ENCODE data around the gene NEU2. TPM values are rescaled to one million over a fixed set of nuclear protein-coding genes. Genes with fewer than 3 reads are reported as not detected.

Gene NEU2
- total RNA-seq, 3 donors from 2014 or later (not counting 1 experiment from before 2014, with no cell fraction given): not detected

DNA sequence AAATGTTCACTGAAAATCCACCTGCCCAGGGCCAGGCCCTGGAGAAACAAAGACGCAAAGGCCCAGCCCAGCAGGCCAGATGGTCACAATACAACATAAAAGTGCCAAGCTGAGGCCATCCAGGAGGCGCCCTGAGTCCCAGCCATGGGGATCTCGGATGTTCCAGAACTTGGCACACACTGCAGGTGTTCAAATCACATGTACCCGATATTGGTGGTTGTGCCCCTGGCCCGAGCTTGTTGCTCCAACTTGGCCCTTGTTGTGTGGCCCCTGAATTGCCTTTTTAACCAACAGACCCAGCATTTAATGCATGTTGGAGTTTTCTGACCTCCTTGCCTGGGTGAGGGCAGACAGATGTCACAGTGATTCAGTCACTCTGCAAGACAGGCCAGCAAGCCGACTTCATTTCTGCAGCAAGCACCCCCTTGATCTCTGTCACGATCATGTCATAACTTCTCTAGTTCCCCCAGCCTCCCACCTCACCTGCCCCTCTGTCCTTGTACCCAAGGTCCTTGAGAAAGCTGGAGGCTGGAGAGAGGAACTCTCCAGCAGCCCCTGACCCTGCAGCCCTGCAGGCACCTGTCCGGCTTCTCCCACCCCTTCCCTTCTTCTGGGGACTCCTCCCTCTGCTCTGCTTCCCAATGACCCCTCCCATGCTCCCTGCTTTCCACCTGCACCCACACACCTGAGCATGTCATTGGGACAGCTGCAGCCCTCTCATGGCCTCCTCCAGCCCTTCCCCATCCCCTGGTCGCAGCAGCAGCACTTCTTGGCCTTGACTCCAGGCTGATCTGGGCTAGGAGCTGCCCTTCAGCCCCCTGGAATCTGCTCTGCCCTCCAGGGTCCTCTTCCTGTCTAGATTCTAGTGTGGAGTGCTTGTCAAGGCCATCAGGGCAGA, 28.6 kb upstream of the NEU2 start:
- no peaks in the 10 kb centered on the region for H3K9me3 Mint-ChIP-seq
- intact Hi-C loops (cut with micrococcal nuclease): no loop called here
- no peak overlapping the region for H3K4me3 Mint-ChIP-seq
- no peak overlapping the region for H3K27ac ChIP-seq (ENCODE audit: low read length)
- no peaks in the 10 kb centered on the region for H3K4me1 ChIP-seq (ENCODE audit: control insufficient read depth, insufficient read depth, low read length)
- H3K4me1 Mint-ChIP-seq: no peaks in the 10 kb centered on the region
- H3K9me3 ChIP-seq (ENCODE audit: control insufficient read depth, insufficient read depth, low read length): no peaks in the 10 kb centered on the region
- DNase-seq: no peak
- no peak for ATAC-seq
- no peak overlapping the region for H3K27ac Mint-ChIP-seq
- no peaks in the 10 kb centered on the region for H3K36me3 Mint-ChIP-seq
- TF ChIP-seq, protein P1, sequence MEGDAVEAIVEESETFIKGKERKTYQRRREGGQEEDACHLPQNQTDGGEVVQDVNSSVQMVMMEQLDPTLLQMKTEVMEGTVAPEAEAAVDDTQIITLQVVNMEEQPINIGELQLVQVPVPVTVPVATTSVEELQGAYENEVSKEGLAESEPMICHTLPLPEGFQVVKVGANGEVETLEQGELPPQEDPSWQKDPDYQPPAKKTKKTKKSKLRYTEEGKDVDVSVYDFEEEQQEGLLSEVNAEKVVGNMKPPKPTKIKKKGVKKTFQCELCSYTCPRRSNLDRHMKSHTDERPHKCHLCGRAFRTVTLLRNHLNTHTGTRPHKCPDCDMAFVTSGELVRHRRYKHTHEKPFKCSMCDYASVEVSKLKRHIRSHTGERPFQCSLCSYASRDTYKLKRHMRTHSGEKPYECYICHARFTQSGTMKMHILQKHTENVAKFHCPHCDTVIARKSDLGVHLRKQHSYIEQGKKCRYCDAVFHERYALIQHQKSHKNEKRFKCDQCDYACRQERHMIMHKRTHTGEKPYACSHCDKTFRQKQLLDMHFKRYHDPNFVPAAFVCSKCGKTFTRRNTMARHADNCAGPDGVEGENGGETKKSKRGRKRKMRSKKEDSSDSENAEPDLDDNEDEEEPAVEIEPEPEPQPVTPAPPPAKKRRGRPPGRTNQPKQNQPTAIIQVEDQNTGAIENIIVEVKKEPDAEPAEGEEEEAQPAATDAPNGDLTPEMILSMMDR (IDR thresholded peaks at IDR 0.05): no peak
- H3K27me3 Mint-ChIP-seq (ENCODE audit: low read depth in 2 of 2): peaks cover 0 to 8% of the 10 kb centered on the region in 2 donors
- no peaks in the 10 kb centered on the region for H3K36me3 ChIP-seq (ENCODE audit: control insufficient read depth, insufficient read depth, low read length)
- WGBS (ENCODE audit: insufficient coverage): 90% methylated on average over 9 of the region's 9 CpGs
- no peaks in the 10 kb centered on the region for H3K27me3 ChIP-seq (ENCODE audit: control insufficient read depth, insufficient read depth, low read length)
- H3K4me3 ChIP-seq (ENCODE audit: low read length): no peak overlapping the region

DNA sequence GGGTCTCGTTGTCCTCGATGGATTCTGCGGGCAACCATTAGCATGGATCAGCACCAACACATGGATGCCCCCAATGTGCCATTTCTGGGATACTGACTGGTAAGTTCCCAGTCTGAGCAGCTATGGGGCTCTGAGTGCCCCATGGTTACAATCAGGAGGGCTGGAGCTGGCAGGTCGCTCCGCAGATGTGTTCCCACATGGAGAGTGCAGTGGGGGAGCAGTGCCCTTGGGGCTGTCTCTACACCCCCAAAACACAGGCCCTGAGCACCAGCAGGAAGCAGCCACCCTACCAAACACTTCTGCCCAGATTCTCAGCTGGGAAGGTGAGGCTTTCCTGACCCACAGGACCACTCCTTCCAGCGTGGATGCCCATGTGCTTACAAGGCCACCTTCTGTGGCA, 27.4 kb upstream of the NEU2 start:
- ATAC-seq (no peak), DNase-seq (no peak)
- Histone ChIP-seq H3K4me1 (ENCODE audit: control insufficient read depth, insufficient read depth, low read length) (no peaks in the 10 kb centered on the region), H3K27me3 (ENCODE audit: control insufficient read depth, insufficient read depth, low read length) (no peaks in the 10 kb centered on the region), H3K27ac (ENCODE audit: low read length) (no peak overlapping the region), H3K9me3 (ENCODE audit: control insufficient read depth, insufficient read depth, low read length) (no peaks in the 10 kb centered on the region), H3K36me3 (ENCODE audit: control insufficient read depth, insufficient read depth, low read length) (no peaks in the 10 kb centered on the region), H3K4me3 (ENCODE audit: low read length) (no peak overlapping the region)
- intact Hi-C loops (cut with micrococcal nuclease): no loop called here
- H3K27me3 Mint-ChIP-seq (ENCODE audit: low read depth in 2 of 2): peaks cover 0 to 8% of the 10 kb centered on the region in 2 donors
- H3K36me3 Mint-ChIP-seq: no peaks in the 10 kb centered on the region
- no peak overlapping the region for H3K4me3 Mint-ChIP-seq
- no peaks in the 10 kb centered on the region for H3K9me3 Mint-ChIP-seq
- WGBS (ENCODE audit: insufficient coverage): 93% methylated on average over 6 of the region's 6 CpGs
- H3K4me1 Mint-ChIP-seq: no peaks in the 10 kb centered on the region
- TF ChIP-seq, protein P1 (IDR thresholded peaks at IDR 0.05): no peak
- H3K27ac Mint-ChIP-seq: no peak overlapping the region

DNA sequence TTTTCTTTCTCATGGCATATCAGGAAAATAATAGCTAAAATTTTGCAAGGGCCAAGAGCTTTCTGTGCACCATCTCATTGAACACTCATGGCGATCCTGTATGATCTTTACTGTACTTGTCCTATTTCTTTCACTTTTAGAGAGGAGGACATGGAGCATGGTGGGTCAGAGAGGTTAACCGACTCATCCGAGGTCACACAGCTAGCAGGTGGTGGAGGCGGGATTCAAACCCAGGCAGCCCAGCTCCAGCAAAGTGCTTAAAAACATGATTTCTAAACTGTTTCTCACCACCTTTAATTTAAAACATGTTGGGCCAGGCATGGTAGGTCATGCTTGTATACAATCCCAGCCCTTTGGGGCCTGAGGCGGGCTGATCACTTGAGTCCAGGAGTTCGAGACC, 25.8 kb upstream of the NEU2 start:
- Mint-ChIP-seq H3K4me1 (no peaks in the 10 kb centered on the region), H3K9me3 (no peaks in the 10 kb centered on the region), H3K36me3 (no peaks in the 10 kb centered on the region), H3K27ac (no peak overlapping the region), H3K4me3 (no peak overlapping the region), H3K27me3 (ENCODE audit: low read depth in 2 of 2) (peaks cover 0 to 5% of the 10 kb centered on the region in 2 donors)
- no peaks in the 10 kb centered on the region for H3K9me3 ChIP-seq (ENCODE audit: control insufficient read depth, insufficient read depth, low read length)
- TF ChIP-seq, protein P1 (IDR thresholded peaks at IDR 0.05): no peak
- no peak overlapping the region for H3K4me3 ChIP-seq (ENCODE audit: low read length)
- WGBS (ENCODE audit: insufficient coverage): 92% methylated on average over 6 of the region's 6 CpGs
- intact Hi-C loops (cut with micrococcal nuclease): no loop called here
- no peaks in the 10 kb centered on the region for H3K27me3 ChIP-seq (ENCODE audit: control insufficient read depth, insufficient read depth, low read length)
- H3K36me3 ChIP-seq (ENCODE audit: control insufficient read depth, insufficient read depth, low read length): no peaks in the 10 kb centered on the region
- H3K27ac ChIP-seq (ENCODE audit: low read length): no peak overlapping the region
- no peaks in the 10 kb centered on the region for H3K4me1 ChIP-seq (ENCODE audit: control insufficient read depth, insufficient read depth, low read length)
- DNase-seq (no peak), ATAC-seq (no peak)
